ENCODE data around the gene CLCN6.

The CLCN6 gene

DNA sequence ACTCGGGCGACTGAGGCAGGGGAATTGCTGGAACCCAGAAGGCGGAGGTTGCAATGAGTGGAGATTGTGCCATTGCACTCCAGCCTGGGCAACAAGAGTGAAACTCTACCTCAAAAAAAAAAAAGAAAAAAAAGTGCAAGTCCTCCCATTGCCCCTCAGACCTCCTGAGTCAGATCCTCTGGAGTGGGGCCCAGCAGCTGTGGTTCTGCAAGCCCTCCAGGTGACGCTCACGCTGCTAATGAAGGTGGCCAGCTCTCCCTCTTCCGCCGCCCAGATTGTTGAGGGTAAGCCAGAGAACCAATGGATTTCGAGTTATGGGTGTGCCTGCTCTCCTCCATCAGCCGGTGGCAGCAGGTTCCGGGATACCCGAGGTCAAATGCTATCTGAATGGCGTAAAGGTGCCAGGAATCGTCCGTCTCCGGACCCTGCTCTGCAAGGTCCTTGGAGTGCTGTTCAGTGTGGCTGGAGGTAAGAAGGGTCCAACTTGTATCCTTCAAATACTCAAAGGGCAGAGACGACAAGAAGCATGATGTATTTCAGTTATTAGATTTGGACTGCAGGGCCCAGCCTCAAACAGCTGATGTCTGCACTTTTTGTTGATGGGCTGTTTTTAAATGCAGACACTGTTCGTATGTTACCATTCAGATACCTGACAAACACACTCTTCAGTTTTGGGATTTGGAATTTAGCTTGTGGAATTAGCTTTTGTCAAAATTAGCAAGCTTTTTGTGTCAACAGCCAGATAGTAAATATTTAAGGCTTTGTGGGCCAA, 17.6 kb downstream of the CLCN6 start:
- no peak for DNase-seq (ENCODE audit: low read depth in 4 of 4, low spot score in 1 of 4)

DNA sequence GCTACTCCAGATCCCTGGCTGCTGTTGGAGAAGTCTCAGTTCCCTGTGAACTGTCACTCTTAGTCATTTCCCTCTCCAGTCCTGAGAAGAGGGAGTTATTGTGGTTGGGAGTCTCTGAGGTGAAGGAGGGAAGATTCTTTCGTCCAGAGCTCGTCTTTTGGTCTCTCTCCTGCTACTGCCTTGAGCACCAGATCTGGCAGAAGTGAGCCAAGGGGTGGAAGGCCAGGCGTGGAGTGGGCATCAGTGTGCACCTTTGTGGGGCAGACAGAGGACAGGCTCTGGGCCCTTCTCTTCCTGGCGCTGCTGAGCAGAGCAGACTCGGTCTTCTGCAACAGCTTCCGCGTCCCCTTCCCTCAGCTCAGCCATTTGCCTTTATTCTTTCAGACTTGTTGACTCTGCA, 19.1 kb downstream of the CLCN6 start:
- DNase-seq (ENCODE audit: low read depth in 4 of 4, low spot score in 1 of 4) = no peak

DNA sequence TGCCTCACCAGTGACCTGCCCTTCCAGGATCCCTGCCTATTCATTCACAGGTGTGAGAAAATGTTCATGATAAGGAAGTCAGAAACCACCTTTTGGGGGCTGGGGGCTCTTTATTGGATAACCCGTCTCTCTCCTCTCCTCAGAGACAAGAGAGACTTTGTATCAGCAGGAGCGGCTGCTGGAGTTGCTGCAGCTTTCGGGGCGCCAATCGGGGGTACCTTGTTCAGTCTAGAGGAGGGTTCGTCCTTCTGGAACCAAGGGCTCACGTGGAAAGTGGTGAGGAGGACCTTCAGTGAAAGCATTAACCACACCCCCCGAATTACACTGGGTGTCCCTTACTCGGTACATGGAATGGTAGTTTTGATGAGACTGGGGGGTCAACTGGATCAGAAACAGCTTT, 21.0 kb downstream of the CLCN6 start:
- no peak for DNase-seq (ENCODE audit: low read depth in 4 of 4, low spot score in 1 of 4)

DNA sequence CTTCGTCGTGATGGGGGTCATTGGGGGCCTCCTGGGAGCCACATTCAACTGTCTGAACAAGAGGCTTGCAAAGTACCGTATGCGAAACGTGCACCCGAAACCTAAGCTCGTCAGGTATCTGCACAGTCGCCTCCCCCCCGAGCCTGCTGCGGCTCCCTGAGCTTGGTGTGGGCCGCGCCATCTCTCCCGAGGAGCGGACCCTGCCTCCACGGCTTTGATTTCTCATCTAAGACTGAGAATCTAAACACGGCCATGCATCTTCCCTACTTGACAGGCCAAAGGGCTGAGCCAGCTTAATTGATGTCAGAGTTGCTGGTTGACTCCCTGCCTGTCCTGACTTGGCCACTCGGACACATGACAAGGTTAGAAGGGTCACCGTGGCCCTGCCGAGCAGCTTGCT, 22.5 kb downstream of the CLCN6 start:
- DNase-seq (ENCODE audit: low read depth in 4 of 4, low spot score in 1 of 4) = no peak

DNA sequence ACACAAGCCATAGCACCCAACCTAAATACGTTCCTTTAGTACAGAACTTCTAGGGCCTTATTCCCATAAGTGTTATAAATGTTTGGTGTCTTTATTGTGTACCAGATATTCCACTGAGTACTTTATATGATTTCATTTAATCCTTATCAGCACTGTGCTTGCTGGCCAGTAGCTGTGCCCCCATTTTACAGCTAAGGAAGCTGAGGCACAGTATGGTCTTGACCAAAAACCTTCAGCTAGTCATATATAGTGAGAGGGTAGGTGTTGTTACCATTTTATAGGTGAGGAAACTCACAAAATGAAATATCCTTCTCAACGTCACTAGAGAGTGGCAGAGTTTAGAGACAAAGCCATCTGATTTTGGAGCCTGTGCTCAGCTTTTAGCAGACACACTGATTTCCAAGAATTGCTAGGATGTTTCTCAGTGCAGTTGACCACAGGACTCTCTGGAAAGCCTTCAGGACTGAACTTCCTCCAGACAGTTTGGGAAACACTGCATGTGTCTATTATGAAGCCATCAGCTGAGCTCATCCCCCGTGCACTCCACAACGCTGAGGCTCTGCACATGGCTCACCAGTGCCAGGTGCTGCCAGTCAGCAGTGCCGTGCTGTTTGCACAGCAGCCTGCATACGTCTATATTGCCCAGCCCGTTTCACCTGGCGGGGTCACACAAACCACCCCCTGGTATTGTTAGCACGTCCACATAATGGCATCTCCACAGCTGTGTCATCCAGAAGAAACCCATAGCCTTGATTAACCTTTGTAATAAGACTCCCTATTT, 26.1 kb downstream of the CLCN6 start:
- no peak for DNase-seq (ENCODE audit: low read depth in 4 of 4, low spot score in 1 of 4)

DNA sequence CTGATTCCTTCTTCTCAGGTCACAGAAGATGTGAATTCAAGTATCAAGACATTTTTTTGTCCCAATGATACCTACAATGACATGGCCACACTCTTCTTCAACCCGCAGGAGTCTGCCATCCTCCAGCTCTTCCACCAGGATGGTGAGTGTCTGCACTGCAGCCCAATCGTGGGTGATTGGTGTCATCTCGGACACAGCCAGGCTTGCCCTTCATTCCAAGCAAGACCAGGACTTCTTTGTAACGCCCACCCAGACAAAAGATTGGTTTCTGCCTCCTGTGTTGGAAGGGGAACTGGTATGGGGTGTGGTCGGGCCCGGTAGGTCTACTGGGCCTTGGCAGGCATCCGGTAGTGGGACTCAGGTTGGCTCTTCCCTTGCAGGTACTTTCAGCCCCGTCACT, 27.5 kb downstream of the CLCN6 start:
- no peak for DNase-seq (ENCODE audit: low read depth in 4 of 4, low spot score in 1 of 4)

DNA sequence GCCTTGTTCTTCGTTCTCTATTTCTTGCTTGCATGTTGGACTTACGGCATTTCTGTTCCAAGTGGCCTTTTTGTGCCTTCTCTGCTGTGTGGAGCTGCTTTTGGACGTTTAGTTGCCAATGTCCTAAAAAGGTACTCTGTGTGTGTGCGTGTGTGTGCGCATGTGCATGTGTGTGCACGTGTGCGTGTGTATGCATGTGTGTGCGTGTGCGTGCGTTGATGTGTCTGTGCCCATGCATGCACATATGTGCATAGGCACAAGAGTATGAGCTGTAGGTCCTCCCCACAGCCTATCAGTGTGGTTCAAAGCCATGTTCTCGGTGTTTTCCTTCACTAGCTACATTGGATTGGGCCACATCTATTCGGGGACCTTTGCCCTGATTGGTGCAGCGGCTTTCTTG, 27.9 kb downstream of the CLCN6 start:
- no peak for DNase-seq (ENCODE audit: low read depth in 4 of 4, low spot score in 1 of 4)

DNA sequence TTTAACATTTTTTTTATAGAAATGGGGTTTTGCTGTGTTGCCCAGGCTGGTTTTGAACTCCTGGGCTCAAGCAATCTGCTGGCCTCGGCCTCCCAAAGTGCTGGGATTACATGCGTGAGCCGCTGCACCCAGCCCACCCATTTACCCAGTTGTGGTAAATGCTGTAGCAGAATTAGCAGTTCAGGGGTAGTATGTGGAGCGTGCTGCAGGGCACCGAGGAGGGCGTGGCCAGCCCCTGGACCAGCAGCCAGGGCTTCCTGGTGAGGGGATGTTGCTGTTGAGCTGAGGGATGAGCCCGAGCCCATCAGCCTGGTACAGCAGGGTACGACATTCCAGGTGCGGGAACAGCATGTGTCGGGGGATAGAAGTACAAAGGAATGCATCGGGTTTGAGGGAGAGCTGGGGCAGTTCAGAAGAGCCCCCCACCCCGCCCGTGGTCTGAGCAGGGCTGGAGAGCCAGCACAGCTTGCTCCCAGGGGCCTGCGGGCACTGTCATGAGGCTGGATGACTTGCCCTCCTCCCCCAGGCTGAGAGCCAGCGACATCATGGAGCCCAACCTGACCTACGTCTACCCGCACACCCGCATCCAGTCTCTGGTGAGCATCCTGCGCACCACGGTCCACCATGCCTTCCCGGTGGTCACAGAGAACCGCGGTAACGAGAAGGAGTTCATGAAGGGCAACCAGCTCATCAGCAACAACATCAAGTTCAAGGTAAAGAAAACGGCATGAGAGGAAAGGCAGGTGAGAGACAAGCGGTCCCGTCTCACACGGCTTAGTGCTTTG, 29.6 kb downstream of the CLCN6 start:
- no peak for DNase-seq (ENCODE audit: low read depth in 4 of 4, low spot score in 1 of 4)

DNA sequence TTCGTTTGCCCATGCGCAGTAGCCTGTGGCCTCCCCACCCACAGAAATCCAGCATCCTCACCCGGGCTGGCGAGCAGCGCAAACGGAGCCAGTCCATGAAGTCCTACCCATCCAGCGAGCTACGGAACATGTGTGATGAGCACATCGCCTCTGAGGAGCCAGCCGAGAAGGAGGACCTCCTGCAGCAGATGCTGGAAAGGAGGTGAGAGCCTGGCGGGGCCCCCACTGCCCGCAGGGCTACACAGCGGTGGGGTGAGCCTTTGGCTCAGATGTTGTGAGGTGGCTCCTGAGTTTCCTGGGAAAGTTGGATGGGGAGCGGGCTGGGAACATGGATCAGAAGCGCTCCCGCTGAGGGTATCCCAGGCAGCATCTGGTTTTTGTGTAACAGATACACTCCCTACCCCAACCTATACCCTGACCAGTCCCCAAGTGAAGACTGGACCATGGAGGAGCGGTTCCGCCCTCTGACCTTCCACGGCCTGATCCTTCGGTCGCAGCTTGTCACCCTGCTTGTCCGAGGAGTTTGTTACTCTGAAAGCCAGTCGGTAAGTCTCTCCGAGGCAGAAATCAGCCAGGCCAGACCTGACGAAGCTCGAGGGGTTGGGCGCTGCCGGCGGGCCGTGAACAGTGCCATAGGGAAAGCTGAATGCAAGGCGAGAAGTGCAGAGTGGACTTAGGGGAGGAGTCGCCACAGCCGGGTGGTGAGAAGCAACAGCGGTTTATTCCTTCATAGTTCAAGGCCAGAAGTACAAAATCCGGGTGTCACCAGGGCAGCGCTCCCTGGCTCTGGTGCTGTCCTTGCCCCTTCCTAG, 31.2 kb downstream of the CLCN6 start:
- no peak for DNase-seq (ENCODE audit: low read depth in 4 of 4, low spot score in 1 of 4)

DNA sequence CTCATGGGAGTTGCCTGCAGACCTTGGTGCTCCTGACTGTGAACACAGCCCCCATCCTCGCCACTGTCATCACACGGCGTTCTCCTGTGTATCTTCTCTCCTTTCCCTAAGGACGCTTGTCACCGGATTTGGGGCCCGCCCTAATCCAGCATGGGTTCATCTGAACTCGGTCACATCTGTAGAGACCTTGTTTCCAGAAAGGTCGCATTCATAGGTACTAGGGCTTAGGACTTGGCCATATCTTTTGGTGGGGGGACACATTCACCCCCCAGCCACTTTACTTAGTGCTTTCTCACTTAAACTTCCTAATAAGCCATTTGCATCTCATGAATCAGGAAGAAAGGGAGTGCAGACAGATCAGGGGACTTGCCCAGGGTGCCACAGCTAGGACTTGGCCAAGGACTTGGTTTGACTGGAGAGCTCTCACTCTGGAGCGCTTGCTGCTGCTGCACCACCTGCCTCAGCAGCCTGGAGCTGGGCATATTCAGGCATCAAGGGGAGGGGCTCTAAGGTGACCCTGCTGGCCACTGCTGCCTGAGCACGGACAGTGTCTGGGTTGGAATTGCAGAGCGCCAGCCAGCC, 31.9 kb downstream of the CLCN6 start:
- DNase-seq (ENCODE audit: low read depth in 4 of 4, low spot score in 1 of 4) = no peak

DNA sequence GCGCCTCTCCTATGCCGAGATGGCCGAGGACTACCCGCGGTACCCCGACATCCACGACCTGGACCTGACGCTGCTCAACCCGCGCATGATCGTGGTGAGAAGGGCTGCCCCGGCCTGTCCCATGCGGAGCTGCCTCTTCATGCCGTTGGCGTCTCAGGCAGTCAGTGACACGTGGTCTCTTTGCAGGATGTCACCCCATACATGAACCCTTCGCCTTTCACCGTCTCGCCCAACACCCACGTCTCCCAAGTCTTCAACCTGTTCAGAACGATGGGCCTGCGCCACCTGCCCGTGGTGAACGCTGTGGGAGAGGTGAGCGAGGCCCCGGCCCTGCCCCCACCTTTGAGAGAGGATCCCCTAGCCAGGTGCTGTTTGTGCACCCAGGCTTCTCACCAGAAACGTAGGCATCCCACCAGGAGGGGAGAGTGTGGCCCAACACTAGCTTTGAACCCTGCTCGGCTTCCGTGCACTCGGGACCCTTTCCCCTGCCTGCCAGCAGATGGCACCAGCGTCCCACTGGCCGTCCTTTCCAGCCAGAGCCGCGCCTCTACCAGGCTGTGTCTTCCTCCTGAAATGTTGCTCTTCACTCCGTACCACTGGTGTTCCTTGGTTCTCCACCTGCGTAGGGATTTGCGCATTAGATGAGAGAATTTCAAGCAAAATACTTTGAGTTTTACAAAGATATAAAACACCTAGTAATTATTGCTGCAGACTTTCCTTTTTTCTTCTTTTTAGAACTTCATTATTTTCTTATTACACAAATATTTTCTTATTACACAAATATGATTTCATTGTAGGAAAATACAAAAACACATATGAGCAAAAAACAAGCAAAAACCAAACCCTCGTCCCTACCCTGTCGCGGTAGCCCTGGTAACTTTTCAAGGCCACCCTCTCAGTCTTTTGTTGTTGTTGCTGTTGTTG, 32.6 kb downstream of the CLCN6 start:
- peak; percentile 46 to 65 (median 54) for DNase-seq (ENCODE audit: low read depth in 4 of 4, low spot score in 1 of 4)

DNA sequence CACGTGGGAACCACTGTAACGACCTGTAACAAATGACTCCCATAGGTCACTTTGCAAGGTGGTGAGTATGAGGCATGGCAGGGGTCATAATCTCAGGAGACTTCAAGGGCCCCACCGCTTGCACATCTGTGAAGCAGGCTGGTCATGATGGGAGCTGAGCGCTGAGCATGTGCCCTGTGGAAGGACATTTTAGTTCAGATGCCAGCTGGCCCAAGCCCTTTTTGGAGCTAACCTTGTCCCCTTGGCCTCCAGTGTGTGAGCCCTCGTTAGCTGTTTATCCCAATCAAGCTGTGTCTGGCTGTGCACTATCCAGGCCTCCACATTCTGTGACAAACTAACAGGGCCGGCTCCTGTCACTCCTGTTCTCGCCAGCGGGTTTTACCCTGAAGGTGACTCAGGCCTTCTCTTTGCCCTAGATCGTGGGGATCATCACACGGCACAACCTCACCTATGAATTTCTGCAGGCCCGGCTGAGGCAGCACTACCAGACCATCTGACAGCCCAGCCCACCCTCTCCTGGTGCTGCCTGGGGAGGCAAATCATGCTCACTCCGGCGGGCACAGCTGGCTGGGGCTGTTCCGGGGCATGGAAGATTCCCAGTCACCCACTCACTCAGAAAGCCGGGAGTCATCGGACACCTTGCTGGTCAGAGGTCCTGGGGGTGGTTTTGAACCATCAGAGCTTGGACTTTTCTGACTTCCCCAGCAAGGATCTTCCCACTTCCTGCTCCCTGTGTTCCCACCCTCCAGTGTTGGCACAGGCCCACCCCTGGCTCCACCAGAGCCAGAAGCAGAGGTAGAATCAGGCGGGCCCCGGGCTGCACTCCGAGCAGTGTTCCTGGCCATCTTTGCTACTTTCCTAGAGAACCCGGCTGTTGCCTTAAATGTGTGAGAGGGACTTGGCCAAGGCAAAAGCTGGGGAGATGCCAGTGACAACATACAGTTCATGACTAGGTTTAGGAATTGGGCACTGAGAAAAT, 34.0 kb downstream of the CLCN6 start:
- no peak for DNase-seq (ENCODE audit: low read depth in 4 of 4, low spot score in 1 of 4)

DNA sequence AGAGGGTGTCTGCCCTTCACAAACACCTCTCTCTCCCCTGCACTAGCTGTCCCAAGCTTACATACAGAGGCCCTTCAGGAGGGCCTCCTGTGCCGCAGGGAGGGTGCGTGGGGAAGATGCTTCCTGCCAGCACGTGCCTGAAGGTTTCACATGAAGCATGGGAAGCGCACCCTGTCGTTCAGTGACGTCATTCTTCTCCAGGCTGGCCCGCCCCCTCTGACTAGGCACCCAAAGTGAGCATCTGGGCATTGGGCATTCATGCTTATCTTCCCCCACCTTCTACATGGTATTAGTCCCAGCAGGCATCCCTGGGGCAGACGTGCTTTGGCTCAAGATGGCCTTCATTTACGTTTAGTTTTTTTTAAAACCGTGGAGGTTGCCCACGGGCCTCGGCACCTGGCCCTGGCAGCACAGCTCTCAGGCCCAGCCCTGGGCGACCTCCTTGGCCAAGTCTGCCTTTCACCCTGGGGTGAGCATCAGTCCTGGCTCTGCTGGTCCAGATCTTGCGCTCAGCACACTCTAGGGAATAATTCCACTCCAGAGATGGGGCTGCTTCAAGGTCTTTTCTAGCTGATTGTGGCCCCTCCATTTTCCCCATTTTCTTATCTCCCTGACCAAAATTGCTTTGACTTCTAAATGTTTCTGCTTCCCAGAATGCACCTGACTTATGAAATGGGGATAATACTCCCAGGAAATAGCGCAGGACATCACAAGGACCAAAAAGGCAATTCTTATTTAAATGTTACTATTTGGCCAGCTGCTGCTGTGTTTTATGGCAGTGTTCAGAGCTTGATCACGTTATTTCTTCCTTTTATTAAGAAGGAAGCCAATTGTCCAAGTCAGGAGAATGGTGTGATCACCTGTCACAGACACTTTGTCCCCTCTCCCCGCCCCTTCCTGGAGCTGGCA, 35.5 kb downstream of the CLCN6 start:
- DNase-seq (ENCODE audit: low read depth in 4 of 4, low spot score in 1 of 4) = no peak

DNA sequence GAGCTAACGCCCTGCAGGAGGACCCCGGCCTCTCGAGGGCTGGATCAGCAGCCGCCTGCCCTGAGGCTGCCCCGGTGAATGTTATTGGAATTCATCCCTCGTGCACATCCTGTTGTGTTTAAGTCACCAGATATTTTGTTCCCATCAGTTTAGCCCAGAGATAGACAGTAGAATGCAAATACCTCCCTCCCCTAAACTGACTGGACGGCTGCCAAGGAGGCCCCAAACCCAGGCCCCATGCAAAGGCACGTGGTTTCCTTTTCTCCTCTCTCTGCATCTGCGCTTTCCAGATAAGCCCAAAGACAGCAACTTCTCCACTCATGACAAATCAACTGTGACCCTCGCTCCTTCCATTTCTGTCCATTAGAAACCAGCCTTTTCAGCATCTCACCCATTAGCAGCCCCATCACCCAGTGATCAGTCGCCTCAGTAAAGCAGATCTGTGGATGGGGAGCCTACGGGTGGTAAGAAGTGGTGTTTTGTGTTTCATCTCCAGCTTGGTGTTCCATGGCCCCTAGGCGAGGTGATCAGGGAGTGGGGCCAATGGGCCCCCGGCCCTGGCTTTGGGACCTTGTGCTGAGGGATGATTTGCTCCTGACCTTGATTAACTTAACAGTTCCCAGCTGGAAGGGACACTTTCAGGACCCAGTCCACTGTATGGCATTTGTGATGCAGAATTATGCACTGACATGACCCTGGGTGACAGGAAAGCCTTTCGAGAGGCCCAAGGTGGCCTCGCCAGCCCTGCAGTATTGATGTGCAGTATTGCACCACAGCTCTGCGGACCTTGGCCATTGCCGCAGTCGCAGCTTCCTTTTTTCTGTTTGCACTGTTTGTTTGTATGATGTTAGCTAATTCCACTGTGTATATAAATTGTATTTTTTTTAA, 36.4 kb downstream of the CLCN6 start:
- DNase-seq (ENCODE audit: low read depth in 4 of 4, low spot score in 1 of 4) = no peak

DNA sequence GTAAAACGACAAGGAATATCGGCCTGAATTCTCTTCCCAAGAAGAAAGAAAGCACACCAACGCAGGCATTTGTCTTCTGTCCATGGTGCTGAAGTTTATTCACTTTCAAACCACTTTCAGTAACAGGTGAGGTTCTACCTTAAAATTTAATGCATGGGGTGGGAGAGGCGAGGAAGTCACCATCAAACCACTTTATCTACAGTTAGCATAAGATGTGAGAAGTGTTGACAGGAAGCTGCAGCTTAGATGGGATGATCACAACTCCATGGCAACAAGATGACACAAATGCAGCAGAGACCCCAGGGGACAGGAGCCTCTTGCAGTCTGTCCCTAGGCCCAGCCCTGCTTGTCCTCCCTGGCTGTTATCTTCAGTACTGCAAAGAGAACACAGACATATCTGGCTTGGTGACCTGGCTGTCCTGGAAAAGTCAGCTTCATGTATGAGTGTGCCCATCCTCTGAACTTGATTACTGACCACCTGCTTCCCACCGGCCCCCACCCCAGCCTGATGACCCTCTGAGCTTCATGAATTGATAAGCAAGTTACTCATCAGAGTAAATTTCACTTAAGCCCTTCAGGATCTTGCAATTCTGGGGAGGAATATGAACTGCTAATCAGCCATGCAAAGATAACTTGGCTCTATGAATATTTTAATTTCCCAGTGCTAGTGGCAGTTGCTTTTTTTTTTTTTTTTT, 39.8 kb downstream of the CLCN6 start:
- no peak for DNase-seq (ENCODE audit: low read depth in 4 of 4, low spot score in 1 of 4)

Data from stimulated activated CD4-positive, alpha-beta T cell treated with anti-CD3 and anti-CD28 coated beads, Interleukin-1b, Interleukin-23, amount 100 ng/mL, for 24 hours (primary cell).